ENCODE measurements around the gene SPEF1. TPM values are rescaled to one million over a fixed set of nuclear protein-coding genes. Genes with fewer than 3 reads are reported as not detected.
"Not testable (repeated sequence)": the region's sequence is repeated elsewhere in the genome, so short reads cannot be mapped to it uniquely, and the experiment has no call there.

Gene SPEF1
- total RNA-seq, result under 0.01 TPM in 1 of 2 replicates, not detected in the other

- TF ChIP-seq CTCF (IDR thresholded peaks at IDR 0.05; ENCODE audit: extremely low read depth, low read depth, low read length), result peak; percentile 67
- DNase-seq (ENCODE audit: insufficient read length, low spot score, missing footprints), result peak; percentile 100
- Histone ChIP-seq H3K4me3 (ENCODE audit: insufficient read depth, low read length) (peak within 1 kb of the TSS; percentile 66), H3K27ac (ENCODE audit: low read depth, low read length) (no peak within 1 kb of the TSS), H3K4me2 (ENCODE audit: insufficient read depth, low read length) (peak within 1 kb of the TSS; percentile 87), H2AFZ (ENCODE audit: low read length) (peak within 1 kb of the TSS; percentile 75), H3K4me1 (ENCODE audit: insufficient read depth, low read length) (peaks cover 31% of the 10 kb centered on the region), H3K9me3 (ENCODE audit: low read depth, low read length) (no peaks in the 10 kb centered on the region), H3K36me3 (ENCODE audit: insufficient read depth, low read length) (peaks cover 5% of the 10 kb centered on the region), H4K20me1 (ENCODE audit: insufficient read depth, low read length) (peaks cover 39% of the 10 kb centered on the region), H3K79me2 (ENCODE audit: insufficient read depth, low read length) (peaks cover 35% of the 10 kb centered on the region), H3K27me3 (ENCODE audit: insufficient read depth, low read length) (peaks cover 6% of the 10 kb centered on the region)
Measured at GRCh38 chr20:3781153-3781910, at the start of gene SPEF1. Gene SPEF1, minus strand, starts transcription at chr20:3781448. Its CDS starts 161 bp downstream, at chr20:3781287.

- H3K36me3 ChIP-seq (ENCODE audit: insufficient read depth, low read length), result peaks cover 12% of the 10 kb centered on the region
- H4K20me1 ChIP-seq (ENCODE audit: insufficient read depth, low read length), result not testable (repeated sequence)
Measured at GRCh38 chr20:3829891-3830290, 48.6 kb upstream of the SPEF1 start.

GRCh38 chr20:3828798-3829197 is 47.5 kb upstream of the SPEF1 start:
- Histone ChIP-seq H3K4me1 (ENCODE audit: insufficient read depth, low read length) (no peaks in the 10 kb centered on the region), H3K27me3 (ENCODE audit: insufficient read depth, low read length) (no peaks in the 10 kb centered on the region), H3K79me2 (ENCODE audit: insufficient read depth, low read length) (no peaks in the 10 kb centered on the region), H3K4me3 (ENCODE audit: insufficient read depth, low read length) (no peak overlapping the region), H2AFZ (ENCODE audit: low read length) (no peak overlapping the region), H3K9me3 (ENCODE audit: low read depth, low read length) (no peaks in the 10 kb centered on the region), H3K36me3 (ENCODE audit: insufficient read depth, low read length) (peaks cover 22% of the 10 kb centered on the region), H3K4me2 (ENCODE audit: insufficient read depth, low read length) (no peak overlapping the region), H4K20me1 (ENCODE audit: insufficient read depth, low read length) (peaks cover 3% of the 10 kb centered on the region), H3K27ac (ENCODE audit: low read depth, low read length) (no peak overlapping the region)
- DNase-seq (ENCODE audit: insufficient read length, low spot score, missing footprints), result no peak
- TF ChIP-seq CTCF (IDR thresholded peaks at IDR 0.05; ENCODE audit: extremely low read depth, low read depth, low read length), result no peak

More at GRCh38 chr20:3829891-3830290, 48.6 kb upstream of the SPEF1 start:
- H3K4me2 ChIP-seq (ENCODE audit: insufficient read depth, low read length); H3K4me1 ChIP-seq (ENCODE audit: insufficient read depth, low read length); H2AFZ ChIP-seq (ENCODE audit: low read length); DNase-seq (ENCODE audit: insufficient read length, low spot score, missing footprints); H3K9me3 ChIP-seq (ENCODE audit: low read depth, low read length); H3K79me2 ChIP-seq (ENCODE audit: insufficient read depth, low read length); H3K27me3 ChIP-seq (ENCODE audit: insufficient read depth, low read length); H3K27ac ChIP-seq (ENCODE audit: low read depth, low read length); H3K4me3 ChIP-seq (ENCODE audit: insufficient read depth, low read length): not testable (repeated sequence)

- peaks cover 3% of the 10 kb centered on the region for H4K20me1 ChIP-seq (ENCODE audit: insufficient read depth, low read length)
- no peaks in the 10 kb centered on the region for H3K9me3 ChIP-seq (ENCODE audit: low read depth, low read length)
- peaks cover 3% of the 10 kb centered on the region for H3K4me1 ChIP-seq (ENCODE audit: insufficient read depth, low read length)
- no peak overlapping the region for H2AFZ ChIP-seq (ENCODE audit: low read length)
- peaks cover 34% of the 10 kb centered on the region for H3K36me3 ChIP-seq (ENCODE audit: insufficient read depth, low read length)
- H3K4me3 ChIP-seq (ENCODE audit: insufficient read depth, low read length), result no peak overlapping the region
- H3K27me3 ChIP-seq (ENCODE audit: insufficient read depth, low read length), result no peaks in the 10 kb centered on the region
- DNase-seq (ENCODE audit: insufficient read length, low spot score, missing footprints), result no peak
- peaks cover 10% of the 10 kb centered on the region for H3K79me2 ChIP-seq (ENCODE audit: insufficient read depth, low read length)
- no peak overlapping the region for H3K27ac ChIP-seq (ENCODE audit: low read depth, low read length)
- H3K4me2 ChIP-seq (ENCODE audit: insufficient read depth, low read length), result no peak overlapping the region
- no peak for TF ChIP-seq CTCF (IDR thresholded peaks at IDR 0.05; ENCODE audit: extremely low read depth, low read depth, low read length)
Measured at GRCh38 chr20:3826420-3826819, 45.2 kb upstream of the SPEF1 start.
